Smooth muscle cell (in vitro differentiated cells): ENCODE results near the gene CXorf65. TPM values are rescaled to one million over a fixed set of nuclear protein-coding genes. Genes with fewer than 3 reads are reported as not detected.

ENCODE experiments used
- DNase-seq: peaks from one replicate; lab custom pipeline; 2025; ENCODE audit not compliant: unreplicated experiment; lab: John Stamatoyannopoulos, UW
- H2AFZ ChIP-seq: fragments of 200-600 bp; sonication (generic); 2 replicates; pipeline ENCODE4 v1.6.0; 2016; ENCODE audit warnings: antibody characterized with exemption, low read depth, mild to moderate bottlenecking
- H3F3A ChIP-seq: fragments of 200-600 bp; sonication (generic); 2 replicates; pipeline ENCODE4 v1.6.0; 2017; ENCODE audit warnings: antibody characterized with exemption, low read depth
- H3K27ac ChIP-seq: fragments of 200-600 bp; sonication (generic); 2 replicates; pipeline ENCODE4 v1.5.1; 2016; ENCODE audit warnings: low read depth, mild to moderate bottlenecking
- H3K27me3 ChIP-seq: fragments of 200-600 bp; sonication (generic); 2 replicates; pipeline ENCODE4 v1.6.1; 2016; ENCODE audit warnings: low read depth, mild to moderate bottlenecking
- H3K36me3 ChIP-seq: fragments of 200-600 bp; sonication (generic); 2 replicates; pipeline ENCODE4 v1.5.1; 2016; ENCODE audit warnings: low read depth
- H3K4me1 ChIP-seq: fragments of 200-600 bp; sonication (generic); 2 replicates; pipeline ENCODE4 v1.5.1; 2016; ENCODE audit warnings: low read depth
- H3K4me2 ChIP-seq: fragments of 200-600 bp; sonication (generic); 2 replicates; pipeline ENCODE4 v1.6.0; 2016; ENCODE audit warnings: mild to moderate bottlenecking
- H3K4me3 ChIP-seq: fragments of 200-600 bp; sonication (generic); 2 replicates; pipeline ENCODE4 v1.5.1; 2016; ENCODE audit warnings: mild to moderate bottlenecking
- H3K79me2 ChIP-seq: fragments of 200-600 bp; sonication (generic); 2 replicates; pipeline ENCODE4 v1.6.0; 2016; ENCODE audit warnings: low read depth, mild to moderate bottlenecking
- H3K9ac ChIP-seq: fragments of 200-600 bp; sonication (generic); 2 replicates; pipeline ENCODE4 v1.6.0; 2016; ENCODE audit warnings: low read depth
- H3K9me3 ChIP-seq: fragments of 200-600 bp; sonication (generic); replicated peaks from 2 replicates; pipeline ENCODE4 v1.5.1; 2016; ENCODE audit warnings: low read depth
- H4K20me1 ChIP-seq: fragments of 200-600 bp; sonication (generic); 2 replicates; pipeline ENCODE4 v1.6.0; 2016; ENCODE audit warnings: low read depth
- CTCF ChIP-seq: fragments of 200-600 bp; sonication (generic); IDR thresholded peaks from 2 replicates; pipeline ENCODE4 v1.5.1; 2017; ENCODE audit warnings: borderline replicate concordance, mild to moderate bottlenecking, antibody characterized with exemption; ENCODE audit not compliant: insufficient read depth, poor library complexity, severe bottlenecking
- WGBS: methylation state at CpG from one replicate; pipeline ENCODE4 v1.1.7; 2016; ENCODE audit warnings: low lambda C conversion rate; 5-methylcytosine and 5-hydroxymethylcytosine counted together
- polyA plus RNA-seq: library from polyadenylated mRNA; unstranded; fragments of >200 nt; fragmentation: Nextera tagmentation; extraction: Ambion mirVana; gene quantifications from 2 replicates; pipeline ENCODE4 v1.2.1, GENCODE V29; 2016
- total RNA-seq: library from RNA; depleted of rRNA; stranded (reverse); fragments of >200 nt; gene quantifications from 2 replicates; pipeline ENCODE4 v1.2.3, GENCODE V29; 2014

CXorf65 gene
- total and polyA plus RNA-seq, 2 experiments from 2014 or later: not detected

- no peaks in the 10 kb centered on the region for H3F3A ChIP-seq
- H2AFZ ChIP-seq: no peak overlapping the region
- H3K79me2 ChIP-seq: no peaks in the 10 kb centered on the region
- 76% methylated on average over 4 of the region's 4 CpGs for WGBS
- no peak overlapping the region for H3K9ac ChIP-seq
- H3K9me3 ChIP-seq: no peaks in the 10 kb centered on the region
- no peak for TF ChIP-seq CTCF
- H3K36me3 ChIP-seq: no peaks in the 10 kb centered on the region
- no peak overlapping the region for H3K4me2 ChIP-seq
- no peaks in the 10 kb centered on the region for H3K4me1 ChIP-seq
- H3K27me3 ChIP-seq: no peaks in the 10 kb centered on the region
- no peaks in the 10 kb centered on the region for H4K20me1 ChIP-seq
- DNase-seq: no peak
- H3K4me3 ChIP-seq: no peak overlapping the region
- H3K27ac ChIP-seq: no peak overlapping the region
Measured at GRCh38 chrX:71082822-71083221, 23.7 kb downstream of the CXorf65 start.

GRCh38 chrX:71082124-71082647 lies 24.4 kb downstream of the CXorf65 start:
- Histone ChIP-seq H3F3A (no peaks in the 10 kb centered on the region), H2AFZ (no peak overlapping the region), H3K27me3 (no peaks in the 10 kb centered on the region), H3K9ac (no peak overlapping the region), H3K79me2 (no peaks in the 10 kb centered on the region), H3K4me2 (no peak overlapping the region), H4K20me1 (no peaks in the 10 kb centered on the region), H3K4me1 (no peaks in the 10 kb centered on the region), H3K9me3 (no peaks in the 10 kb centered on the region), H3K36me3 (no peaks in the 10 kb centered on the region), H3K27ac (no peak overlapping the region), H3K4me3 (no peak overlapping the region)
- no peak for TF ChIP-seq CTCF
- 81% methylated on average over 5 of the region's 5 CpGs for WGBS
- no peak for DNase-seq

GRCh38 chrX:71081330-71082123 lies 25.0 kb downstream of the CXorf65 start:
- WGBS: 47% methylated on average over 3 of the region's 3 CpGs
- Histone ChIP-seq H3K4me3 (no peak overlapping the region), H4K20me1 (no peaks in the 10 kb centered on the region), H3K27ac (no peak overlapping the region), H3F3A (no peaks in the 10 kb centered on the region), H3K27me3 (no peaks in the 10 kb centered on the region), H3K4me2 (no peak overlapping the region), H2AFZ (no peak overlapping the region), H3K9me3 (no peaks in the 10 kb centered on the region), H3K79me2 (no peaks in the 10 kb centered on the region), H3K36me3 (no peaks in the 10 kb centered on the region), H3K9ac (no peak overlapping the region), H3K4me1 (no peaks in the 10 kb centered on the region)
- no peak for DNase-seq
- TF ChIP-seq CTCF: no peak
